CD4-positive, alpha-beta T cell (primary cell): ENCODE data around the gene DENND1B. TPM values are rescaled to one million over a fixed set of nuclear protein-coding genes. Genes with fewer than 3 reads are reported as not detected.

Experiments
- ATAC-seq: fragments of 200-7000 bp; cut with Tn5 transposase; one replicate; pipeline ENCODE4 v1.10.0; 2022; ENCODE audit warnings: mild to moderate bottlenecking; ENCODE audit not compliant: poor library complexity
- CTCF ChIA-PET: fragments of 350-600 bp; sonication (Branson Sonifier 250); formaldehyde crosslinking; loops from one replicate; lab custom pipeline; 2021; ENCODE audit warnings: antibody characterized with exemption, inconsistent platforms; lab: Charles Lee
- POLR2A ChIA-PET: fragments of 350-600 bp; sonication (Branson Sonifier 250); formaldehyde crosslinking; loops from one replicate; lab custom pipeline; 2021; ENCODE audit warnings: antibody characterized with exemption, inconsistent platforms; lab: Charles Lee
- DNase-seq, 14 experiments: peaks; one replicate each; pipeline ENCODE4 v3.0.0-alpha.2; 2013 to 2020; ENCODE audit warnings: mixed read lengths in 2 of 14
- H3K27ac ChIP-seq, 2 donors: one replicate each; pipeline versions ENCODE4 v1.5.1 to v1.7.0; 2013; ENCODE audit warnings: low read length in 2 of 2, low read depth in 1 of 2, mild to moderate bottlenecking in 1 of 2
- H3K27me3 ChIP-seq, 2 experiments: 1 replicate in 1 of 2; 2 replicates in 1 of 2; pipeline versions ENCODE4 v1.6.1 to v1.7.0; 2013; ENCODE audit warnings: low read length in 2 of 2, control low read depth in 1 of 2, mild to moderate bottlenecking in 1 of 2, moderate library complexity in 1 of 2; ENCODE audit not compliant: insufficient read depth in 2 of 2, control insufficient read depth in 1 of 2
- H3K36me3 ChIP-seq: one replicate; pipeline ENCODE4 v1.6.1; 2013; ENCODE audit warnings: low read length, control low read depth; ENCODE audit not compliant: insufficient read depth
- H3K4me1 ChIP-seq: one replicate; pipeline ENCODE4 v1.6.1; 2013; ENCODE audit warnings: low read length, control low read depth; ENCODE audit not compliant: insufficient read depth
- H3K4me3 ChIP-seq: one replicate; pipeline ENCODE4 v1.5.1; 2013; ENCODE audit warnings: mild to moderate bottlenecking, low read length, moderate library complexity
- H3K9me3 ChIP-seq, 2 experiments: 1 replicate in 1 of 2; 2 replicates in 1 of 2; pipeline versions ENCODE4 v1.6.1 to v1.7.0; 2013; ENCODE audit warnings: low read length in 2 of 2, mild to moderate bottlenecking in 2 of 2, control low read depth in 1 of 2, moderate library complexity in 1 of 2; ENCODE audit not compliant: control insufficient read depth in 1 of 2, insufficient read depth in 1 of 2
- H3K27ac Mint-ChIP-seq: one replicate; pipeline ENCODE4 v1.8.0; 2020; ENCODE audit warnings: mixed read lengths
- H3K27me3 Mint-ChIP-seq: one replicate; pipeline ENCODE4 v1.8.0; 2021; ENCODE audit warnings: mixed read lengths
- H3K36me3 Mint-ChIP-seq: one replicate; pipeline ENCODE4 v1.8.0; 2021; ENCODE audit warnings: low read depth, mixed read lengths
- H3K4me1 Mint-ChIP-seq: one replicate; pipeline ENCODE4 v1.8.0; 2021; ENCODE audit warnings: low read depth, mixed read lengths
- H3K4me3 Mint-ChIP-seq: one replicate; pipeline ENCODE4 v1.8.0; 2020; ENCODE audit warnings: mild to moderate bottlenecking, mixed read lengths
- H3K9me3 Mint-ChIP-seq: one replicate; pipeline ENCODE4 v1.8.0; 2020; ENCODE audit warnings: mixed read lengths
- intact Hi-C, 2 experiments: fragments of 100-400 bp; cut with DNase I in 1 of 2; cut with micrococcal nuclease in 1 of 2; formaldehyde crosslinking; loops; one replicate each; pipeline versions ENCODE4 v1.15.1 to v1.9.0; 2023 to 2025; cut with DNase I, micrococcal nuclease
- total RNA-seq, 174 experiments: library from RNA in 2 of 174; stranded (reverse) in 2 of 174; gene quantifications; one replicate each; pipeline ENCODE4 v1.2.3 and lab custom pipeline; 2021 to 2026
- TF ChIP-seq, protein P1 (sequence below): fragments of 200-600 bp; IDR thresholded peaks from one replicate; pipeline ENCODE4 v1.8.0; 2022; ENCODE audit warnings: antibody characterized with exemption, mild to moderate bottlenecking

DENND1B gene
- total RNA-seq, 2 experiments from 2014 or later: 23.9 to 26.5 TPM

DNA sequence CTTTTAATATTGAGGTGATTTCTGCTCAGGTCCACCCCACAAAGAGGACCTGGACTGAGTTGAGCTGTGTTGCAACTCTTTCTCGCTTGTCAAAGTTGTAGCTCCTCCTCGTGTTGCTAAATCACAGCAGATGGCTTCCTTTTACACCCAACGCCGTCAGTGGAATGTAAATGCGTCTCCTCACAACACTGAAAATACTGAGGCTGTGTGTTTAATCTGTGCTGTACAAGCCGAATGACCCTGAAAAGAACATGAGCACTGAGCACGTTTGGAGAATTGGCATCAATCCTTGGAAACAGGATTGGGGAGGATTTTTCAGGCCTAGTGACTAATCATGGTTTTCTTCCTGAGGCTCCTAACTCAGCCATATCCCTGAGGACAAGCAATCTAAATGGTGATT is 311.2 kb downstream of the DENND1B start:
- TF ChIP-seq, protein P1, sequence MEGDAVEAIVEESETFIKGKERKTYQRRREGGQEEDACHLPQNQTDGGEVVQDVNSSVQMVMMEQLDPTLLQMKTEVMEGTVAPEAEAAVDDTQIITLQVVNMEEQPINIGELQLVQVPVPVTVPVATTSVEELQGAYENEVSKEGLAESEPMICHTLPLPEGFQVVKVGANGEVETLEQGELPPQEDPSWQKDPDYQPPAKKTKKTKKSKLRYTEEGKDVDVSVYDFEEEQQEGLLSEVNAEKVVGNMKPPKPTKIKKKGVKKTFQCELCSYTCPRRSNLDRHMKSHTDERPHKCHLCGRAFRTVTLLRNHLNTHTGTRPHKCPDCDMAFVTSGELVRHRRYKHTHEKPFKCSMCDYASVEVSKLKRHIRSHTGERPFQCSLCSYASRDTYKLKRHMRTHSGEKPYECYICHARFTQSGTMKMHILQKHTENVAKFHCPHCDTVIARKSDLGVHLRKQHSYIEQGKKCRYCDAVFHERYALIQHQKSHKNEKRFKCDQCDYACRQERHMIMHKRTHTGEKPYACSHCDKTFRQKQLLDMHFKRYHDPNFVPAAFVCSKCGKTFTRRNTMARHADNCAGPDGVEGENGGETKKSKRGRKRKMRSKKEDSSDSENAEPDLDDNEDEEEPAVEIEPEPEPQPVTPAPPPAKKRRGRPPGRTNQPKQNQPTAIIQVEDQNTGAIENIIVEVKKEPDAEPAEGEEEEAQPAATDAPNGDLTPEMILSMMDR: no peak
- CTCF ChIA-PET: no interaction called here
- H3K4me3 ChIP-seq: no peak overlapping the region

DNA sequence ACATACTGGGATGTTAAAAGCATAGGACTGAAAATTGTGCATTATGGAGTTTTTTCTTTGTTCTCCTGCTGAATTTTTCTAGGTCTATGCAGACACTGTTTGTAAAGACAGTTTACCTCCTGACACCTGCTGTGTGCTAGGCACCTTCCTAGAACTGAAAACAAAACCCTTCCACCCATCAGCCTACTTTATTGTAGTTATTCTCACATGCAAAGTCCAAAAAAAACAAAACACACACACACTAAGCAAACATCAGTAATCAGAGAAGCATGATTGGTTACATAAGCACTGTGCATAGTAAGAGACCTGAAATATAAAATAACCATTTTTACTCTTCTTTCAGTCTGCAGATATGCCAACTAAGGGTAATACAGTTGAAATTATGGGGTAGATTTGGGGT is 312.1 kb downstream of the DENND1B start:
- Histone ChIP-seq H3K4me3 (no peak overlapping the region), H3K36me3 (no peaks in the 10 kb centered on the region), H3K4me1 (no peaks in the 10 kb centered on the region), H3K9me3 (no peaks in the 10 kb centered on the region), H3K27ac (no peak overlapping the region), H3K27me3 (no peaks in the 10 kb centered on the region)
- H3K27ac Mint-ChIP-seq: no peak overlapping the region
- H3K27me3 Mint-ChIP-seq: no peaks in the 10 kb centered on the region
- no peak overlapping the region for H3K4me3 Mint-ChIP-seq
- TF ChIP-seq, protein P1: no peak
- ATAC-seq: no peak
- H3K36me3 Mint-ChIP-seq: no peaks in the 10 kb centered on the region
- no peaks in the 10 kb centered on the region for H3K4me1 Mint-ChIP-seq
- ChIA-PET POLR2A (no interaction called here), CTCF (interaction anchor here (0.5 kb wide), 1 partner anchor 42 kb away, joined by 3 read pairs; no protein-coding TSS in a partner anchor)
- intact Hi-C loops: no loop called here
- no peaks in the 10 kb centered on the region for H3K9me3 Mint-ChIP-seq
- no peak for DNase-seq

More for the DNA sequence above, 311.2 kb downstream of the DENND1B start:
- Mint-ChIP-seq H3K4me1 (no peaks in the 10 kb centered on the region), H3K9me3 (no peaks in the 10 kb centered on the region), H3K4me3 (no peak overlapping the region), H3K27me3 (no peaks in the 10 kb centered on the region), H3K27ac (no peak overlapping the region), H3K36me3 (no peaks in the 10 kb centered on the region)
- Histone ChIP-seq H3K27ac (no peak overlapping the region), H3K36me3 (no peaks in the 10 kb centered on the region), H3K27me3 (no peaks in the 10 kb centered on the region), H3K9me3 (no peaks in the 10 kb centered on the region), H3K4me1 (no peaks in the 10 kb centered on the region)
- ATAC-seq: no peak
- POLR2A ChIA-PET: no interaction called here
- no peak for DNase-seq
- intact Hi-C loops: no loop called here

DNA sequence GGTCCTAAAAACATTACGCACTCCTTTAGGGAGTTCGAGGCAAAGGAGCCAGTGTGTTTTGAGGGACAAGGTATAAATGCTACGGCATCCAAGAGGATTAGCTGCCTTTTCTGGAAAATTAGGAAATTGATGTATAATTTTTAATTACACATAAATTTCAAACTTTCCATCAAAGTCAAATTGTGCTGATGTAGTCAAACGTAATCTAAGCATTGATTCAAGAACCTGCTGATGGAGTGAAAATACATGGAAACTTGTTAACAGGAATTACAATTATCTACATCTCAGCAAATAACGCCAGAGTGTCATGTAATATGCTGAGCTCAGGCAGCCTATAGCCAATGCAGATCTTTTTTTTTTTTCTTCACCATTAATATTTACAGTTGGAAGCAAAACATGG is 312.7 kb downstream of the DENND1B start:
- H3K27me3 Mint-ChIP-seq: no peaks in the 10 kb centered on the region
- no peaks in the 10 kb centered on the region for H3K9me3 ChIP-seq
- no peak overlapping the region for H3K4me3 Mint-ChIP-seq
- intact Hi-C loops: no loop called here
- H3K36me3 ChIP-seq: no peaks in the 10 kb centered on the region
- ATAC-seq (no peak), DNase-seq (no peak)
- ChIA-PET CTCF (no interaction called here), POLR2A (interaction anchor here (0.6 kb wide), 1 partner anchor 236 kb away, joined by 3 read pairs; no protein-coding TSS in a partner anchor)
- TF ChIP-seq, protein P1: no peak
- no peaks in the 10 kb centered on the region for H3K4me1 ChIP-seq
- H3K27ac Mint-ChIP-seq: no peak overlapping the region
- H3K27ac ChIP-seq: no peak overlapping the region
- no peaks in the 10 kb centered on the region for H3K4me1 Mint-ChIP-seq
- H3K36me3 Mint-ChIP-seq: no peaks in the 10 kb centered on the region
- H3K27me3 ChIP-seq: no peaks in the 10 kb centered on the region
- H3K4me3 ChIP-seq: no peak overlapping the region
- no peaks in the 10 kb centered on the region for H3K9me3 Mint-ChIP-seq

Other genes with a start within 250 kb of the DENND1B start
- not detected for gene C1orf53, start 127.2 kb upstream of the DENND1B start, total RNA-seq
- gene LHX9, start 141.9 kb upstream of the DENND1B start, total RNA-seq: not detected